HL-60 (cell line): ENCODE measurements around the gene FBXL7.

Experiments
- GABPA ChIP-seq: IDR thresholded peaks from 2 replicates; pipeline ENCODE4 v1.6.1; 2012; ENCODE audit warnings: low read depth
- POLR2AphosphoS5 ChIP-seq: IDR thresholded peaks from 2 replicates; pipeline ENCODE4 v1.6.1; 2012; ENCODE audit warnings: low read depth
- SPI1 ChIP-seq: IDR thresholded peaks from 2 replicates; pipeline ENCODE4 v1.6.1; 2012; ENCODE audit warnings: low read depth, mild to moderate bottlenecking, borderline replicate concordance
- TF ChIP-seq, protein P1 (sequence below): IDR thresholded peaks from one replicate; pipeline ENCODE4 v1.5.1; 2011; ENCODE audit warnings: low read length, control low read depth, inconsistent platforms; ENCODE audit not compliant: insufficient read depth
- TF ChIP-seq, protein P2 (sequence below): IDR thresholded peaks from 2 replicates; pipeline ENCODE4 v1.6.1; 2012; ENCODE audit warnings: low read depth; ENCODE audit not compliant: insufficient replicate concordance

DNA sequence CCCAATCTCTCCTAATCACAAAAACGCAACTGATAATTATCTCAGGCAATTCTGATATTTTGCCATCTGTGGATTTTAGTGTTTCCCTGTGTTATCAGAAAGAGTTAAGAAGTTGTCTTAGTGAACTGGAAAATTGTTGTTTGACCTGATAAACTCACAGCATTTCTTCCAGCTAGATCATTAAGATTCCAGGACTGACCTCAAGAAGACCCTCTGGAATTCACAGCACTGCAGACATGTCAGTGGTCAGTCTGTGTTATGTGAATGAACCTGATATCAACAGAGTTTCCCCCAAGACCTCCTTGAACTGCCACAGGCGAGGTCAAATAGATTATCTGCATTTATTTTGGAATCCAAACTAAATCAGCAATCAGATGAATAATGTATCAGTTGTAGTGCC, 174.7 kb downstream of the FBXL7 start:
- TF ChIP-seq, protein P1, sequence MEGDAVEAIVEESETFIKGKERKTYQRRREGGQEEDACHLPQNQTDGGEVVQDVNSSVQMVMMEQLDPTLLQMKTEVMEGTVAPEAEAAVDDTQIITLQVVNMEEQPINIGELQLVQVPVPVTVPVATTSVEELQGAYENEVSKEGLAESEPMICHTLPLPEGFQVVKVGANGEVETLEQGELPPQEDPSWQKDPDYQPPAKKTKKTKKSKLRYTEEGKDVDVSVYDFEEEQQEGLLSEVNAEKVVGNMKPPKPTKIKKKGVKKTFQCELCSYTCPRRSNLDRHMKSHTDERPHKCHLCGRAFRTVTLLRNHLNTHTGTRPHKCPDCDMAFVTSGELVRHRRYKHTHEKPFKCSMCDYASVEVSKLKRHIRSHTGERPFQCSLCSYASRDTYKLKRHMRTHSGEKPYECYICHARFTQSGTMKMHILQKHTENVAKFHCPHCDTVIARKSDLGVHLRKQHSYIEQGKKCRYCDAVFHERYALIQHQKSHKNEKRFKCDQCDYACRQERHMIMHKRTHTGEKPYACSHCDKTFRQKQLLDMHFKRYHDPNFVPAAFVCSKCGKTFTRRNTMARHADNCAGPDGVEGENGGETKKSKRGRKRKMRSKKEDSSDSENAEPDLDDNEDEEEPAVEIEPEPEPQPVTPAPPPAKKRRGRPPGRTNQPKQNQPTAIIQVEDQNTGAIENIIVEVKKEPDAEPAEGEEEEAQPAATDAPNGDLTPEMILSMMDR: no peak
- TF ChIP-seq POLR2AphosphoS5 (no peak), SPI1 (no peak), GABPA (no peak)
- TF ChIP-seq, protein P2, sequence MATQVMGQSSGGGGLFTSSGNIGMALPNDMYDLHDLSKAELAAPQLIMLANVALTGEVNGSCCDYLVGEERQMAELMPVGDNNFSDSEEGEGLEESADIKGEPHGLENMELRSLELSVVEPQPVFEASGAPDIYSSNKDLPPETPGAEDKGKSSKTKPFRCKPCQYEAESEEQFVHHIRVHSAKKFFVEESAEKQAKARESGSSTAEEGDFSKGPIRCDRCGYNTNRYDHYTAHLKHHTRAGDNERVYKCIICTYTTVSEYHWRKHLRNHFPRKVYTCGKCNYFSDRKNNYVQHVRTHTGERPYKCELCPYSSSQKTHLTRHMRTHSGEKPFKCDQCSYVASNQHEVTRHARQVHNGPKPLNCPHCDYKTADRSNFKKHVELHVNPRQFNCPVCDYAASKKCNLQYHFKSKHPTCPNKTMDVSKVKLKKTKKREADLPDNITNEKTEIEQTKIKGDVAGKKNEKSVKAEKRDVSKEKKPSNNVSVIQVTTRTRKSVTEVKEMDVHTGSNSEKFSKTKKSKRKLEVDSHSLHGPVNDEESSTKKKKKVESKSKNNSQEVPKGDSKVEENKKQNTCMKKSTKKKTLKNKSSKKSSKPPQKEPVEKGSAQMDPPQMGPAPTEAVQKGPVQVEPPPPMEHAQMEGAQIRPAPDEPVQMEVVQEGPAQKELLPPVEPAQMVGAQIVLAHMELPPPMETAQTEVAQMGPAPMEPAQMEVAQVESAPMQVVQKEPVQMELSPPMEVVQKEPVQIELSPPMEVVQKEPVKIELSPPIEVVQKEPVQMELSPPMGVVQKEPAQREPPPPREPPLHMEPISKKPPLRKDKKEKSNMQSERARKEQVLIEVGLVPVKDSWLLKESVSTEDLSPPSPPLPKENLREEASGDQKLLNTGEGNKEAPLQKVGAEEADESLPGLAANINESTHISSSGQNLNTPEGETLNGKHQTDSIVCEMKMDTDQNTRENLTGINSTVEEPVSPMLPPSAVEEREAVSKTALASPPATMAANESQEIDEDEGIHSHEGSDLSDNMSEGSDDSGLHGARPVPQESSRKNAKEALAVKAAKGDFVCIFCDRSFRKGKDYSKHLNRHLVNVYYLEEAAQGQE: no peak
